C4-2B (cell line): ENCODE results near the gene LRRC57.

ENCODE experiments used
- ZFX ChIP-seq: fragments of 450-650 bp; IDR thresholded peaks from 2 replicates; pipeline ENCODE4 v1.6.1; 2017
- TF ChIP-seq, protein P1 (sequence below): fragments of 450-650 bp; conservative IDR thresholded peaks from 2 replicates; pipeline ENCODE4 v1.5.1; 2017; ENCODE audit warnings: mild to moderate bottlenecking

DNA sequence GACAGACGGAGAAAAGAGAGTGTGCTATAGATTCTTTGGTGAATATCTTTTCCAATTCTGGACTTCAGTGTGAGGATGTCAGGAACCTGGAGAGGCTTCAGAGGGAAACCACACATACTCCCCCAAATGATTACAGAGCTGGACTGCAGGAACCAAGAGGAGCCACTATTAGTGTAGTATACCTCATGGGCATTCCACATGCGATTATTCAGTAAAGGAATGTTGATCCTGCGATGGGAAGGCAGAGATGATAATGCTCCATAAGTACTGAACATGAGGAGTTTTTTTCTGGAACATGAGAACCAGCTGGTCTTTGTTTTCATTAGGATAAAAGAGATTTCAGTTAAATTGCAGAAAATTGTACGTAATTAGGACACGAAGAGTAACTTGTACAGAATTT is 45.5 kb upstream of the LRRC57 start:
- TF ChIP-seq, protein P1, sequence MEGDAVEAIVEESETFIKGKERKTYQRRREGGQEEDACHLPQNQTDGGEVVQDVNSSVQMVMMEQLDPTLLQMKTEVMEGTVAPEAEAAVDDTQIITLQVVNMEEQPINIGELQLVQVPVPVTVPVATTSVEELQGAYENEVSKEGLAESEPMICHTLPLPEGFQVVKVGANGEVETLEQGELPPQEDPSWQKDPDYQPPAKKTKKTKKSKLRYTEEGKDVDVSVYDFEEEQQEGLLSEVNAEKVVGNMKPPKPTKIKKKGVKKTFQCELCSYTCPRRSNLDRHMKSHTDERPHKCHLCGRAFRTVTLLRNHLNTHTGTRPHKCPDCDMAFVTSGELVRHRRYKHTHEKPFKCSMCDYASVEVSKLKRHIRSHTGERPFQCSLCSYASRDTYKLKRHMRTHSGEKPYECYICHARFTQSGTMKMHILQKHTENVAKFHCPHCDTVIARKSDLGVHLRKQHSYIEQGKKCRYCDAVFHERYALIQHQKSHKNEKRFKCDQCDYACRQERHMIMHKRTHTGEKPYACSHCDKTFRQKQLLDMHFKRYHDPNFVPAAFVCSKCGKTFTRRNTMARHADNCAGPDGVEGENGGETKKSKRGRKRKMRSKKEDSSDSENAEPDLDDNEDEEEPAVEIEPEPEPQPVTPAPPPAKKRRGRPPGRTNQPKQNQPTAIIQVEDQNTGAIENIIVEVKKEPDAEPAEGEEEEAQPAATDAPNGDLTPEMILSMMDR = no peak
- no peak for TF ChIP-seq ZFX
